HG03520 (cell line): ENCODE measurements around the gene FLRT1.

Experiments
- ATAC-seq: cut with Tn5 transposase; IDR thresholded peaks from one replicate; pipeline ENCODE4 v1.9.1; 2021; ENCODE audit warnings: mild to moderate bottlenecking, moderate library complexity; ENCODE audit not compliant: unreplicated experiment

The FLRT1 gene

GRCh38 chr11:64084146-64084950 is 48.6 kb downstream of the FLRT1 start:
- ATAC-seq = no peak

GRCh38 chr11:64084951-64085710 is 49.4 kb downstream of the FLRT1 start:
- ATAC-seq = no peak
